Stimulated activated naive CD4-positive, alpha-beta T cell (primary cell): ENCODE measurements around the gene MAGOH.
"Not testable (repeated sequence)": the region's sequence is repeated elsewhere in the genome, so short reads cannot be mapped to it uniquely, and the experiment has no call there.

Source experiments
- DNase-seq, 6 experiments: peaks; one replicate each; lab custom pipeline; 2025; lab: John Stamatoyannopoulos, UW

The MAGOH gene

GRCh38 chr1:53238197-53239155 is at the start of gene MAGOH:
TSS of gene MAGOH (minus strand) at chr1:53238518. CDS start at chr1:53238448, 70 bp downstream.
- peak; percentile 87 to 94 (median 92) for DNase-seq

GRCh38 chr1:53286955-53287354 is 48.6 kb upstream of the MAGOH start:
- DNase-seq: no peak

- DNase-seq: no peak
These were observed 47.8 kb upstream of the MAGOH start for GRCh38 chr1:53285969-53286760.

- DNase-seq: no peak
These were observed 47.2 kb upstream of the MAGOH start for GRCh38 chr1:53285546-53285945.

- no peak for DNase-seq
These were observed 46.1 kb upstream of the MAGOH start for GRCh38 chr1:53284224-53285020.

- not testable (repeated sequence) for DNase-seq
These were observed 44.8 kb upstream of the MAGOH start for GRCh38 chr1:53283156-53283555.

- DNase-seq: no peak
These were observed 42.8 kb upstream of the MAGOH start for GRCh38 chr1:53281133-53281532.

GRCh38 chr1:53280496-53280895 is 42.2 kb upstream of the MAGOH start:
- no peak for DNase-seq

GRCh38 chr1:53279296-53280200 is 41.2 kb upstream of the MAGOH start:
- no peak for DNase-seq

- DNase-seq: peak; percentile 35 to 79 (median 56)
These were observed 40.0 kb upstream of the MAGOH start for GRCh38 chr1:53278298-53278725.

GRCh38 chr1:53277326-53277725 is 39.0 kb upstream of the MAGOH start:
- no peak for DNase-seq

- no peak for DNase-seq
These were observed 38.6 kb upstream of the MAGOH start for GRCh38 chr1:53276902-53277281.

- DNase-seq: no peak
These were observed 38.0 kb upstream of the MAGOH start for GRCh38 chr1:53276153-53276901.

GRCh38 chr1:53275566-53275965 is 37.2 kb upstream of the MAGOH start:
- DNase-seq: no peak

- no peak for DNase-seq
These were observed 36.3 kb upstream of the MAGOH start for GRCh38 chr1:53274541-53275185.

GRCh38 chr1:53274026-53274425 is 35.7 kb upstream of the MAGOH start:
- no peak for DNase-seq

- no peak for DNase-seq
These were observed 35.2 kb upstream of the MAGOH start for GRCh38 chr1:53273526-53273925.

- no peak for DNase-seq
These were observed 34.0 kb upstream of the MAGOH start for GRCh38 chr1:53272349-53272748.

- no peak for DNase-seq
These were observed 33.2 kb upstream of the MAGOH start for GRCh38 chr1:53271446-53272090.
